Activated CD4-positive, alpha-beta T cell treated with anti-CD3 and anti-CD28 coated beads, Interleukin-2, amount 10 ng/mL, durations not matched to agents 7 days and 5 days (primary cell): ENCODE data around the gene TMEM39B. TPM values are rescaled to one million over a fixed set of nuclear protein-coding genes. Genes with fewer than 3 reads are reported as not detected.
"Not testable (repeated sequence)": the region's sequence is repeated elsewhere in the genome, so short reads cannot be mapped to it uniquely, and the experiment has no call there.

Experiments used
- CTCF ChIA-PET: fragments of 350-600 bp; sonication (Branson Sonifier 250); formaldehyde crosslinking; loops from one replicate; lab custom pipeline; 2021; ENCODE audit warnings: antibody characterized with exemption; lab: Charles Lee
- POLR2A ChIA-PET: fragments of 350-600 bp; sonication (Branson Sonifier 250); formaldehyde crosslinking; loops from one replicate; lab custom pipeline; 2021; ENCODE audit warnings: antibody characterized with exemption; lab: Charles Lee
- DNase-seq: peaks from one replicate; pipeline ENCODE4 v3.0.0-alpha.2; 2020
- H3K27ac Mint-ChIP-seq: one replicate; pipeline ENCODE4 v1.8.0; 2021; ENCODE audit warnings: mild to moderate bottlenecking, moderate library complexity, mixed read lengths
- H3K27me3 Mint-ChIP-seq: one replicate; pipeline ENCODE4 v1.8.0; 2021; ENCODE audit warnings: mixed read lengths
- H3K36me3 Mint-ChIP-seq: one replicate; pipeline ENCODE4 v1.8.0; 2021; ENCODE audit warnings: low read depth, mixed read lengths
- H3K4me1 Mint-ChIP-seq: one replicate; pipeline ENCODE4 v1.8.0; 2021; ENCODE audit warnings: mixed read lengths
- H3K4me3 Mint-ChIP-seq: one replicate; pipeline ENCODE4 v1.8.0; 2021; ENCODE audit warnings: mild to moderate bottlenecking, moderate library complexity, mixed read lengths
- H3K9me3 Mint-ChIP-seq: one replicate; pipeline ENCODE4 v1.8.0; 2021; ENCODE audit warnings: mixed read lengths
- total RNA-seq, 2 experiments: library from RNA; stranded (reverse); gene quantifications; one replicate each; pipeline ENCODE4 v1.2.3, GENCODE V29; 2021

The TMEM39B gene
- total RNA-seq, 2 experiments from 2014 or later = 30.4 to 36.3 TPM

DNA sequence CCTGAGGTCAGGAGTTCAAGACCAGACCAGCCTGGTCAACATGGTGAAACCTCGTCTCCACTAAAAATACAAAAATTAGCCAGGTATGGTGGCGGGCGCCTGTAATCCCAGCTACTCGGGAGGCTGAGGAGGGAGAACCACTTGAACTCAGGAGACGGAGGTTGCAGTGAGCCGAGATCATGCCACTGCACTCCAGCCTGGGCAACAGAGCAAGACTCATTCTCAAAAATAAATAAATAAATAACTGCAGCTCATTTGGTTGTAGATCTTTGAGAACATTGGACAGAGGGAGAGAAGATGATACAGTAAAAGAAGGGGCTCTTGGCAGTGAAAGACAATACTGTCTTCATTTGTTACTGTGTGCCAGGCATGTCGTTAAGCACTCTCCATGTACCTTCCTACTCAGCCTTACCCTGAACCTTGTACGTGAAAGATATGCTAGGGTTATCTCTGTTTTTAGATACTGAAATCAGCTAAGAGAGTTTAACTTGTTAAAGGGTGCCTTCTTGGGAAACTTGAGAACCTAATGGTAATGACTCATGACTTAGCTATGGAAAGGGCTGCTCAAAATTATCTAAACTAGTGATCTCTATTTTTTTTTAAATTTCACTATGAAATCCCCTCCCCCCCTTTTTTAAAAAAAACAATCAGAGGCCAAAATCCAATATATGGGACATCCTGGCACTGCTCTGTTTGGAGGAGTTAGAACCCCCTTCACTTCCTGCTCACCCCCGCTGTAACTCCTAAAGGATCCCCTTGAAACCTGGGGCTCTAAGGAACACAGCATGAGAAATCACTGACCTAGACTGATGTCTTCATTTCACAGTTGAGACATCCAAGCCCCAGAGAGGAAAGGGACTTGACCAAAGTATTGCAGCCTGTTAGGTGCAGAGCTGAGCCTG lies 28.3 kb downstream of the TMEM39B start:
- no peaks in the 10 kb centered on the region for H3K4me1 Mint-ChIP-seq
- ChIA-PET POLR2A (interaction anchor here (0.6 to 1.3 kb wide), 3 partner anchors 28 to 332 kb away, joined by 3 to 7 read pairs (median 4); no protein-coding TSS in a partner anchor), CTCF (interaction anchor here (0.6 to 1.8 kb wide), 5 partner anchors 9 to 192 kb away, joined by 3 to 6 read pairs (median 3); partner anchors contain the start of gene TMEM39B)
- no peak overlapping the region for H3K27ac Mint-ChIP-seq
- H3K27me3 Mint-ChIP-seq = no peaks in the 10 kb centered on the region
- H3K36me3 Mint-ChIP-seq = peaks cover 25% of the 10 kb centered on the region
- DNase-seq = no peak
- no peaks in the 10 kb centered on the region for H3K9me3 Mint-ChIP-seq
- no peak overlapping the region for H3K4me3 Mint-ChIP-seq

DNA sequence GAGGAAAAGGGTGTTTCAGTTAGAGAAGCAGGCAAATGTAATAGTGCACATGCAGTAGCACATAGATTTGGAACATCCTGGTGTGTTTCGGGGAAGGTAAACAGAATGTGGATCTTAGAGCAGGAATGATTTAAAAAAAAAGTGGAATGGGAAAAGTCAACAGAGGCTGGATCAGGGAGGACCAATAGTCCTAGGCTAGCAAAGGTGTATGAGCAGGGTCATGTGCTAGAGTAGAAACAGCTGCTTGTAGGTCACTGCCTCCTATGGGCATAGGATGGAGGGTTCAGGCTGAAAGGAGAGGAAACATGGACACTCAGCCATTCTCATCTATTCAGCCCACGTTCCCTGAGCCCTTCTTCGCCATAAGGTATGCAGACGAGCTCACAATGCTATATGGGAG lies 31.4 kb downstream of the TMEM39B start:
- Mint-ChIP-seq H3K36me3 (peaks cover 11% of the 10 kb centered on the region), H3K9me3 (no peaks in the 10 kb centered on the region), H3K4me3 (no peak overlapping the region), H3K4me1 (peaks cover 6% of the 10 kb centered on the region), H3K27me3 (no peaks in the 10 kb centered on the region), H3K27ac (no peak overlapping the region)
- ChIA-PET CTCF (interaction anchor here (0.9 kb wide), 1 partner anchor 20 kb away, joined by 3 read pairs; no protein-coding TSS in a partner anchor), POLR2A (no interaction called here)
- no peak for DNase-seq

DNA sequence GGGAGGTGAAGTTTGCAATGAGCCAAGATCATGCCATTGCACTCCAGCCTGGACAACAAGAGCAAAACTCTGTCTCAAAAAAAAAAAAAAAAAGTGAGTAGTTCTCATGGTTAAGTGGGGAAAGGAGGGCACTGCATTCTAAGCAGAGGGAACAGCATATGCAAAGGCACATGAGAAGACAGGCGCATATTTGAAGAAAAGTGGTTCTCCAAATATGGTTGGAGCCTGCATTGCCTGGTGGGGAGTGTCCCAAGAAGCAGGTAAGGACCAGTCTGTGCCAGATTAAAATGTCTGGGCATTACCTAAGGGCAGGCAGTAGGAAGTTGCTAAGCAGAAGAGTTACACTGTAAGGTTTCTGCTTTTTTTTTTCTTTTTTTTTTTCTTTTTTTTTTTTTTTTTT lies 32.6 kb downstream of the TMEM39B start:
- H3K27me3 Mint-ChIP-seq = no peaks in the 10 kb centered on the region
- H3K36me3 Mint-ChIP-seq = peaks cover 10% of the 10 kb centered on the region
- H3K9me3 Mint-ChIP-seq = no peaks in the 10 kb centered on the region
- no peak for DNase-seq
- ChIA-PET POLR2A (no interaction called here), CTCF (interaction anchor here (0.6 to 0.8 kb wide), 2 partner anchors 9 to 49 kb away, joined by 3 to 5 read pairs; no protein-coding TSS in a partner anchor)
- H3K4me1 Mint-ChIP-seq = peaks cover 13% of the 10 kb centered on the region
- H3K4me3 Mint-ChIP-seq = no peak overlapping the region
- H3K27ac Mint-ChIP-seq = no peak overlapping the region

DNA sequence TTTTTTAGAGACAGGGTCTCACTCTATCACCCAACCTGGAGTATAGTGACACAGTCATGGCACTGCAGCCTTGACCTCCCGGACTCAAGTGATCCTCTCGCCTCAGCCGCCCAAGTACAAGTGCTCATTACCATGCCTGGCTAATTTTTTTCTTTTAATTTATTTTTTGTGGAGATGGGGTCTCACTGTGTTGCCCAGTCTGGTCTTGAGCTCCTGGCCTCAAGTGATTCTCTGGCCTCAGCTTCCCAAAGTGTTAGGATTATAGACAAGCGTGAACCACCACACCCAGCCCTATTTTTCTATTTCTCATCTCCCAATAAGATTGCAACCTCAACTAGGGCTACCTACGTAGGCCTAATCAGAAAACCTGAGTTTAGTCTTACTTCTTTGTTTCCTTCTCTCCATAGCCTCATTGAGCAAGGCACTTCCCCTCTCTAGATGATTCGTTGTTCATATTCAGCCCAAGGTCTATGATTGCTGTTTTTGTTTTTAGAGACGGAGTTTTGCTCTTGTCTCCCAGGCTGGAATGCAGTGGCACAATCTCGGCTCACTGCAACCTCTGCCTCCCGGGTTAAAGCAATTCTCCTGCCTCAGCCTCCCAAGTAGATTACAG lies 34.0 kb downstream of the TMEM39B start:
- peak overlapping the region; percentile 33 for H3K4me3 Mint-ChIP-seq
- no peak for DNase-seq
- H3K9me3 Mint-ChIP-seq = no peaks in the 10 kb centered on the region
- POLR2A ChIA-PET = no interaction called here
- peak overlapping the region; percentile 78 for H3K27ac Mint-ChIP-seq
- CTCF ChIA-PET = interaction anchor here (0.6 kb wide), 2 partner anchors 469 to 844 kb away, joined by 3 read pairs; no protein-coding TSS in a partner anchor
- no peaks in the 10 kb centered on the region for H3K27me3 Mint-ChIP-seq
- H3K36me3 Mint-ChIP-seq = peaks cover 6% of the 10 kb centered on the region
- peaks cover 28% of the 10 kb centered on the region for H3K4me1 Mint-ChIP-seq

DNA sequence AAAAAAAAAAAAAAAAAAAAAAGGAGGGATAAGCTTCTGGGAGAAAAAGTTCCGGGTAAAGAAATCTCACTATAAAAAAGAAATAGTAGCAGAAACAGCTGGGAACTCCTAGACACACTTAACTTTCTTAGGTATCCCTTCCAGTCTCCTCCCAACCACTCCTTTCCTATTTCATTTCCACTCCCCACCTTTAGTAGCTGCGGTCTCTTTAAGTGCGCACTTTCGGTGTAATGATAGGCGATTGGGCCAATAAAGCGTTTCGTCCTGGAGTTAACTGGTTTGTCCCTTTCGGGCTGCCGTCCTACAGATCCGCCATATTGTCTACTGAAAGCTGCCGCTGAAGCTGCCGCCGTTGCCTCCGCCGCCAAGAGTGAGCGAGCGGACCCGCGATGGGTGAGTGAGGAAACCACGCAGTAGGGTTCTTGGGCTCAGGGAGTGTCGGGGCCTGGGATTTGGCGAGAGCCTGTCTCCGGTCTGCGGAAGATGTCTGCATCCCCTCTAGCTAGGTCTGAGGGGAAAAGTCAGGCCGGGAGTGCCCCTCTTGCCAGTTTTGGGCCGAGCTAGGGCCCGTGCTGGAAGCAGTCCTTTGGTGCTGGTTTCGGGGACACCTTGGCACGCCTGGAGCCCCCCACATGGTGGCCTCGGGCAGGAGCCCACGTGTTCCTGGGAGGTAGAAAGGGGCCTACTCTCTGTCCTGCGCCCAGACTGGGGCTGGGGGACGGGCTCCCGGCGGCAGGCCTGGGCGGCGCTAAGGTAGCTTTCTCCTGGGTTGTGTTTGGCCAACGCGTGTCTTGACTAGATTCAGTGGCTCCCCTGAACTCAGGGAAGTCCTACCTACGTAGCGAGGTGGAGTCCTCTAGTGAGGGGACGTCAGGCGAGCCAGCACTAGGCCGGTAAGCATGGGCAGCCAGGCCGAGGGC lies 35.3 kb downstream of the TMEM39B start, which contains the start of gene KPNA6:
Gene KPNA6, plus strand, starts transcription at position 315 of the 920 bp plus-strand sequence. Its CDS starts 75 bp downstream, at position 390.
- peaks cover 6% of the 10 kb centered on the region for H3K36me3 Mint-ChIP-seq
- peak; percentile 95 for DNase-seq
- ChIA-PET CTCF (interaction anchor here (0.6 to 2.7 kb wide), 18 partner anchors 10 to 412 kb away, joined by 3 to 13 read pairs (median 4); partner anchors contain the start of gene TMEM39B), POLR2A (interaction anchor here (0.6 to 0.8 kb wide), 2 partner anchors 22 to 141 kb away, joined by 3 read pairs; no protein-coding TSS in a partner anchor)
- H3K4me3 Mint-ChIP-seq = peak within 1 kb of the TSS; percentile 97
- no peaks in the 10 kb centered on the region for H3K9me3 Mint-ChIP-seq
- H3K27ac Mint-ChIP-seq = peak within 1 kb of the TSS; percentile 98
- H3K4me1 Mint-ChIP-seq = peaks cover 36% of the 10 kb centered on the region
- no peaks in the 10 kb centered on the region for H3K27me3 Mint-ChIP-seq

DNA sequence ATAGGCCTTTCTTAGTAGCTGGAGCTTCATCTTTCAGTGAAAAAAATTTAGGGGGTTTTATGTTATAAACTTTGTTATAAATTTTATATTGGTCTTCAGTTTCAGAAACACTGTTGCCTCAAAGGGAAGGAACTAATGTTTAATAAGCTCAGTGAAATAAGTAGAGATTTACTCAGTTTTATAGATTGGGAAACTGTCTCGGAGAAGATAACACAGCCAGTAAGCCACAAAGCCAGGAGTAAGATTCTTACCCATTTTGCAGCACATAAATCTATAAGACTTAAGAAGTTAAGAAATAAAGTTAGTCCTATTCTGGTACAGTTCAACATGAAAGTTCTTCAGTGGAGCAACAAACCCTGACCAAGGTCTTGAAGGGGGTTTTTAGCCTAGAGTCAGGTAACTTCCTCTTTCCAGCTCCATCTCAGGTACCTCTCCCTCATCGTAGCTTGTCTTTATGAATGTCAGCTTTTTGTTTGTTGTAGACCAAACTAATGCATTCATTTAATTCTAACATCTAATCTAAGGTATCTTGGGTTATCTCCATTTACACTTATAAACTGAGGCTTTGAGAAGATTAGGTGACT lies 38.4 kb downstream of the TMEM39B start:
- peaks cover 53% of the 10 kb centered on the region for H3K4me1 Mint-ChIP-seq
- ChIA-PET POLR2A (interaction anchor here (0.5 to 0.7 kb wide), 3 partner anchors 38 to 286 kb away, joined by 3 read pairs; partner anchors contain the start of gene TMEM39B), CTCF (interaction anchor here (0.5 to 1.4 kb wide), 5 partner anchors 8 to 63 kb away, joined by 3 to 4 read pairs (median 3); no protein-coding TSS in a partner anchor)

DNA sequence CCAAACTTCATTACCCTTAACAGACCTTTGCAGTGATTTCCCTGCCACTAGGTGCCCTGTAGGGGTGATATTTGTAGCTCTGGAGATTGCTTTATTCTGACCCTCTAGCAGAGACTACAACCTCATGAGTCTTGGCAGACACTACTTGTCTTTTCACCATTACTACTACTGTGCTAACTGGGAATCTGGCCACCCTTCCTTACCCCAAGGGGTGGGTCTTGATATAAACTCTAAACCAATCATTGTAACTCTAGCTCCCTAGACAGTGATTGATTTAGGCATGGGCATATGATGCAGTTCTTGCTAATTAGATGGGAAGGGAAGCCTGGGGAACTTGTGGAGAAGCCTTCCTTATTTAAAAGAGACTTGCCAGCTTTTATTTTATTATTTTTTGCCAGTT lies 39.0 kb downstream of the TMEM39B start:
- ChIA-PET CTCF (interaction anchor here (0.5 to 1.7 kb wide), 3 partner anchors 8 to 16 kb away, joined by 3 to 4 read pairs (median 4); no protein-coding TSS in a partner anchor), POLR2A (interaction anchor here (0.6 to 0.7 kb wide), 2 partner anchors 39 to 81 kb away, joined by 3 read pairs; partner anchors contain the start of gene TMEM39B)
- H3K27me3 Mint-ChIP-seq = no peaks in the 10 kb centered on the region
- DNase-seq = no peak
- no peak overlapping the region for H3K27ac Mint-ChIP-seq
- H3K9me3 Mint-ChIP-seq = no peaks in the 10 kb centered on the region
- peaks cover 12% of the 10 kb centered on the region for H3K36me3 Mint-ChIP-seq
- no peak overlapping the region for H3K4me3 Mint-ChIP-seq
- peaks cover 57% of the 10 kb centered on the region for H3K4me1 Mint-ChIP-seq

More for the DNA sequence above, 38.4 kb downstream of the TMEM39B start:
- no peaks in the 10 kb centered on the region for H3K27me3 Mint-ChIP-seq
- no peaks in the 10 kb centered on the region for H3K9me3 Mint-ChIP-seq
- no peak for DNase-seq
- H3K36me3 Mint-ChIP-seq = peaks cover 12% of the 10 kb centered on the region
- H3K4me3 Mint-ChIP-seq = peak overlapping the region; percentile 1
- H3K27ac Mint-ChIP-seq = peak overlapping the region; percentile 26

DNA sequence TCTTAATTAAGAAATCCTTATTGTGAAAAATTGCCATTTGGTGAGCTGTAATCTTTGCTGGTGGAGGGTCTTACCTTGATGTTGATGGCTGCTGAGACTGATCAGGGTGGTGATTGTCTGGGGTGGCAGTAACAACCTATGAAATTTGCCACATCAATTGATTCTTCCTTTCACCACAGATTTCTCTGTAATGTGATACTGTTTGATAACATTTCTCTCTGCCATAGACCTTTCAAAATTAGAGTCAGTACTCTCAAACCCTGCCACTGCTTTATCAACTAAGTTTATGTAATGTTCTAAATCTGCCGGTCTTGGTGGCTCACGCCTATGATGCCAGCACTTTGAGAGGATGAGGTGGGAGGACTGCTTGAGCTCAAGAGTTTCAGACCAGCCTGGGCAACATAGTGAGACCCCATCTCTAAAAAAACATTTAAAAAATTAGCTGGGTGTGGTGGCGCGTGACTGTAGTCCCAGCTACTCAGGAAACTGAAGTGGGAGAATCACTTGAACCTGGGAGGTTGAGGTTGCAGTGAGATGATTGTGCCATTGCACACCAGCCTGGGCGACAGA lies 40.2 kb downstream of the TMEM39B start:
- H3K27ac Mint-ChIP-seq = peak overlapping the region; percentile 58
- no peak overlapping the region for H3K4me3 Mint-ChIP-seq

DNA sequence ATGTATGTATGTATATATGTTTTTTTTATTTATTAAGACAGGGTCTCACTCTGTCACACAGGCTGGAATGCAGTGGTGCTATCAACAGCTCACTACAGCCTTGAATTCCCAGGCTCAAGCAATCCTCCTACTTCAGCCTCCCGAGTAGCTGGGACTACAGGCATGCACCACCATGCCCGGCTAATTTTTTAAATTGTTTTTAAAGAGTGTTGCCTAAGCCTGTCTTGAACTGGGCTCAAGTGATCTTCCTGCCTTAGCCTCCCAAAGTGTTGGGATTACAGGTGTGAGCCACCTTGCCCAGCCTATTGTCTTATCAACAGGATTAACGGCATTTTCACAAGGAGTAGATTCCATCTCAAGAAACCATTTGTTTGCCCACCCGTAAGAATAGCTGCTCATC lies 40.7 kb downstream of the TMEM39B start:
- H3K27ac Mint-ChIP-seq, POLR2A ChIA-PET: not testable (repeated sequence)
- CTCF ChIA-PET = interaction anchor here (0.7 to 1.7 kb wide), 3 partner anchors 14 to 506 kb away, joined by 3 to 4 read pairs (median 3); no protein-coding TSS in a partner anchor

More for the DNA sequence above, 40.2 kb downstream of the TMEM39B start:
- DNase-seq = peak; percentile 7
- Mint-ChIP-seq H3K27me3 (no peaks in the 10 kb centered on the region), H3K9me3 (no peaks in the 10 kb centered on the region), H3K4me1 (peaks cover 53% of the 10 kb centered on the region), H3K36me3 (peaks cover 12% of the 10 kb centered on the region)
- POLR2A ChIA-PET = no interaction called here
- CTCF ChIA-PET = interaction anchor here (0.7 to 1.7 kb wide), 4 partner anchors 15 to 505 kb away, joined by 3 to 4 read pairs (median 3); no protein-coding TSS in a partner anchor

DNA sequence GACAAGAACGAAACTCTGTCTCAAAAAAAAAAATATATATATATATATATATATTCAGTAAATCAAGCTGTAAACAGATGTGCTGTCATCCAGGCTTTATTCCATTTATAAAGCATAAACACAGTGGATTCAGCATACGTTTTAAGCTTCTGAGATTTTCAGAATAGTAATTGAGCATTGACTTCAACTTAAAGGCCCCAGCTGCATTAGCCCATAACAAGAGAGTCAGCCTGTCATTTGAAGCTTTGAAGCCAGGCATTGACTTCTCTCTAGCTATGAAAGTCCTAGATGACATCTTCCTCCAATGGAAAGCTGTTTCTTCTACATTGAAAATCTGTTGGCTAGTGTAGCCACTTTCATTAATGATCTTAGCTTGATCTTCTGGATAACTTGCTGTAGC lies 41.7 kb downstream of the TMEM39B start:
- DNase-seq = no peak
- no peaks in the 10 kb centered on the region for H3K27me3 Mint-ChIP-seq
- peaks cover 54% of the 10 kb centered on the region for H3K4me1 Mint-ChIP-seq
- no peak overlapping the region for H3K27ac Mint-ChIP-seq
- no peak overlapping the region for H3K4me3 Mint-ChIP-seq
- H3K36me3 Mint-ChIP-seq = peaks cover 9% of the 10 kb centered on the region
- ChIA-PET CTCF (no interaction called here), POLR2A (interaction anchor here (0.6 kb wide), 2 partner anchors 24 to 142 kb away, joined by 3 read pairs; no protein-coding TSS in a partner anchor)
- no peaks in the 10 kb centered on the region for H3K9me3 Mint-ChIP-seq

More for the DNA sequence above, 40.7 kb downstream of the TMEM39B start:
- not testable (repeated sequence) for H3K4me3 Mint-ChIP-seq, DNase-seq, H3K9me3 Mint-ChIP-seq, H3K27me3 Mint-ChIP-seq
- H3K36me3 Mint-ChIP-seq = peaks cover 11% of the 10 kb centered on the region
- H3K4me1 Mint-ChIP-seq = peaks cover 57% of the 10 kb centered on the region

DNA sequence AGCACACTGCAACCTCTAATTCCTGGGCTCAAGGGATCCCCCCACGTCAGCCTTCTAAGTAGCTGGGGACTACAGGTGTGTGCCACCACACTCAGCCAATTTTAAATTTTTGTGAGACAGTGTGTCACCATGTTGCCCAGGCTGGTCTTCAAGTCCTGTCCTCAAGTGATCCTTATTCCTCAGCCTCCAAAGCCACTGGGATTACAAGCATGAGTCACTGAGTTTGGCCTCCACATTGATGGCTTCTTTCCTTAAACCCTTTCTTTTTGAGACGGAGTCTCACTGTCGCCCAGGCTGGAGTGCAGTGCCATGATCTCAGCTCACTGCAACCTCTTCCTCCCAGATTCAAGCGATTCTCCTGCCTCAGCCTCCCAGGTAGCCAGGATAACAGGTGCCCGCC lies 42.8 kb downstream of the TMEM39B start:
- DNase-seq = no peak
- peaks cover 8% of the 10 kb centered on the region for H3K36me3 Mint-ChIP-seq
- ChIA-PET CTCF (no interaction called here), POLR2A (no interaction called here)
- no peak overlapping the region for H3K4me3 Mint-ChIP-seq
- no peaks in the 10 kb centered on the region for H3K9me3 Mint-ChIP-seq
- H3K27me3 Mint-ChIP-seq = no peaks in the 10 kb centered on the region
- H3K27ac Mint-ChIP-seq = no peak overlapping the region
- H3K4me1 Mint-ChIP-seq = peaks cover 49% of the 10 kb centered on the region
